GM18867 (cell line): ENCODE measurements around the gene PSPN.

ENCODE experiments used
- ATAC-seq: cut with Tn5 transposase; IDR thresholded peaks from one replicate; pipeline ENCODE4 v1.9.1; 2021; ENCODE audit warnings: mild to moderate bottlenecking, moderate library complexity; ENCODE audit not compliant: unreplicated experiment

Gene PSPN

GRCh38 chr19:6333439-6333838 lies 42.3 kb downstream of the PSPN start, which contains the start of gene ACER1:
TSS of gene ACER1 (minus strand) at chr19:6333612. CDS start at chr19:6333551, 61 bp downstream.
- no peak for ATAC-seq

- ATAC-seq, result no peak
Observed at GRCh38 chr19:6326815-6327214, 48.9 kb downstream of the PSPN start.

- no peak for ATAC-seq
Observed at GRCh38 chr19:6325614-6326013, 50.1 kb downstream of the PSPN start.
